GM18909 (cell line): ENCODE data around the gene NAA80.

Source experiments
- ATAC-seq: cut with Tn5 transposase; IDR thresholded peaks from one replicate; pipeline ENCODE4 v1.9.1; 2021; ENCODE audit warnings: mild to moderate bottlenecking; ENCODE audit not compliant: unreplicated experiment, poor library complexity

NAA80 gene

GRCh38 chr3:50298836-50299637 is at the start of gene NAA80, which contains the start of gene HYAL3:
TSS of gene NAA80 (minus strand) at chr3:50299405. CDS start at chr3:50297463, 1,942 bp downstream.
TSS of gene HYAL3 (minus strand) at chr3:50299405. CDS start at chr3:50295602, 3,803 bp downstream.
- peak; percentile 86 for ATAC-seq

- ATAC-seq = no peak
These were observed 48.1 kb upstream of the NAA80 start for GRCh38 chr3:50347187-50347813.

GRCh38 chr3:50345586-50346234 is 46.5 kb upstream of the NAA80 start, which contains the start of gene ZMYND10:
TSS of gene ZMYND10 (minus strand) at chr3:50345732. CDS start at chr3:50345579, 153 bp downstream.
- no peak for ATAC-seq

- no peak for ATAC-seq
These were observed 45.8 kb upstream of the NAA80 start for GRCh38 chr3:50345008-50345407.

- no peak for ATAC-seq
These were observed 43.8 kb upstream of the NAA80 start for GRCh38 chr3:50342813-50343633.

GRCh38 chr3:50341996-50342650 is 42.9 kb upstream of the NAA80 start:
- ATAC-seq = no peak

- no peak for ATAC-seq
These were observed 42.3 kb upstream of the NAA80 start for GRCh38 chr3:50341537-50341936.

GRCh38 chr3:50340448-50341329 is 41.5 kb upstream of the NAA80 start, which contains the start of gene RASSF1:
TSS of gene RASSF1 (minus strand) at chr3:50340836. CDS start at chr3:50340805, 31 bp downstream.
- ATAC-seq = peak; percentile 20

GRCh38 chr3:50340147-50340447 is 40.9 kb upstream of the NAA80 start:
- no peak for ATAC-seq

- ATAC-seq = no peak
These were observed 40.4 kb upstream of the NAA80 start for GRCh38 chr3:50339485-50340146.

GRCh38 chr3:50338965-50339364 is 39.8 kb upstream of the NAA80 start:
- ATAC-seq = no peak

GRCh38 chr3:50337175-50337861 is 38.1 kb upstream of the NAA80 start:
- peak; percentile 74 for ATAC-seq

GRCh38 chr3:50336452-50337174 is 37.4 kb upstream of the NAA80 start:
- peak; percentile 42 for ATAC-seq

- no peak for ATAC-seq
These were observed 35.3 kb upstream of the NAA80 start for GRCh38 chr3:50334339-50335075.

- ATAC-seq = no peak
These were observed 34.6 kb upstream of the NAA80 start for GRCh38 chr3:50333744-50334328.

- no peak for ATAC-seq
These were observed 32.2 kb upstream of the NAA80 start for GRCh38 chr3:50331364-50331907.
